HG03103 (cell line): ENCODE results near the gene MAN1A1.

Source experiments
- ATAC-seq: cut with Tn5 transposase; IDR thresholded peaks from one replicate; pipeline ENCODE4 v1.9.1; 2021; ENCODE audit warnings: low read depth; ENCODE audit not compliant: unreplicated experiment

The MAN1A1 gene

DNA sequence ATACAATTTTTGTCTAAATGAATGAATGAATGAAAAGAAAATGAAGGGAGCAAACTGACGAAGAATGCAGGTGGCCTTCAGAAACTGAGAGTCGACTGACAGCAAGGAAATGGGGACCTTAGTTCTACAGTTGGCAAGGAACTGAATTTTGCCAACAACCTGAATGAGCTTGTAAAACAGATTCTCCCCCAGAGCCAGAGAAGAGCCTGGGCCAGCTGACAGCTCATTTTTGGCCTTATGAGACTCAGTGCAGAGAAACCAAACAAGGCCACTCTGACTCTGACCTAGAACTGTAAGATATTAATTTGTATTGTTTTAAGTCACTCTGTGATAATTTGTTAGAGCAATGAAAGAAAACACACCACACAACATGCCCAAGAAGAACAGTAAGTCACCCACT, 21.8 kb downstream of the MAN1A1 start:
- ATAC-seq = no peak

DNA sequence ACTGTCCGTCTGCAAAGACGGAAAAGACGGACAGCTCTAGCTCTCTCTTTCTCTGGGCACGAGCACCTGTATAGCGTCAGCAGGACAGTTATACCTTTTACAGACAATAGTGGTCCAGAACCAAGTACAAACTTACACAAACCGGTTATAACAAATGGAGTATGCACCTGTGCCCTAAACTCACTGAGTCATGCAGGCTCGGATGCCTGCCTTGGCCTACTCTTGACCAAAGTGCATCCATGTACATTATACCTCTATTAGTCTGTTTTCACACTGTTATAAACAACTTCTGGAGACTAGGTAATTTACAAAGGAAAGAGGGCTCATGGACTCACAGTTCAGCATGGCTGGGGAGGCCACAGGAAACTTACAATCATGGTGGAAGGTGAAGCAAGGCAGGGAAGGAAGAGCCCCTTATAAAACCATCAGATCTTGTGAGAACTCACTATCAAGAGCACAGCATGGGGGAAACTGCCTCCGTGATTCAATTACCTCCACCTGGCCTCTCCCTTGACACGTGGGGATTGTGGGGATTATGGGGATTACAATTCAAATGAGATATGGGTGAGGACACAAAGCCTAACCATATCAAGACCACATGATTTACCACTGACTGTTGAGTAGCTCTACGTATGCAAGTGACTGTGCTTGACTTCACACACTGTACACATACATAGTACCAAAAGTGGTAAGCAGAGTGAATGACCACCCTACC, 23.1 kb downstream of the MAN1A1 start:
- ATAC-seq = no peak

DNA sequence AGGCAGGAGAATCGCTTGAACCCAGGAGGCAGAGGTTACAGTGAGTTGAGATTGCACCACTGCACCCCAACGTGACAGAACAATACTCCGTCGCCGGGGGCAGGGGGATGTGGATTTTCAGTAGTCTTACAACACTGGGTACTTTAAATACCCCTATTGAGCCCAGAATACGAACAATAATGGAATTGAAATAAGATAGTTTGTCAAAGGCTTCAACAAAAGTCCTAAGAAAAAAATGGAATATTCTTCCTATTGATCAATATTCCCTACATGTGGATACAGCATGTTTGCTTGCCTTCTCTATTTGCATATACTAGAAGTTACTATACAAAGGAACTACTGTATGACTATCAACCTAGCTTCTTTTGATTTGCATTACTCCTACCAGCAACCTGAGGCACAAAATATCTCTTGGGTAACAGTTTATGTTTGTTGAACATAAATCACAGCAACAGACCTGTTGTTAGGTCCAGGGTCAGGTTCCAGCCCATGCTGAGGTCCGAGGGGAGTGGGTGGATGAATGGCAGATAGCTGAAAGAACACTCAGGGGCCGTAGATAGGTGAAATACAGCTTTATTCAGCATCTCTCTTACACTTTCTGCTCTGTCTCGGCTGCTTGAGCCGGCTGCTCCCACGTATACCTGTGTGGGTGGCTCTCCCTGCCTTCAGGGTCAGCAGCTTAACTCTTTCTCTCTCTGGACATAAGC, 23.8 kb downstream of the MAN1A1 start:
- ATAC-seq = no peak

DNA sequence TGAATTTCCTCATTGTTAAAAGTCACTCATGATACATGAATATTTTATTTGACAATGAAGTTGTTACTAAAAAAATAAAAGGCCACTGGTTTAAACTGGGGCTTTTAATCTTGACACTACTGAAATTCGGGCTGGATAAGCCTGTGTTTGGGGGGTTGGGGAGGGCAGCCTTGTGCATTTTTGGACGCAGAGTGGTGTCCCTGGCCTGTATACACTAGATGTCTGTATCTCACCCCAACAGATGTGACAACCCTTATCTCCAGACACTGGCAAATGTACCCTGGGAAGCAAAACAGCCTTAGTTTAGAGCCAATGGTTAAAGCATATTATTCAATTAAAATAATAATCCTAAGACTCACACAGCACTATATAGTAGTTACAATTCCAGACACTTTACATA, 24.8 kb downstream of the MAN1A1 start:
- ATAC-seq = no peak

DNA sequence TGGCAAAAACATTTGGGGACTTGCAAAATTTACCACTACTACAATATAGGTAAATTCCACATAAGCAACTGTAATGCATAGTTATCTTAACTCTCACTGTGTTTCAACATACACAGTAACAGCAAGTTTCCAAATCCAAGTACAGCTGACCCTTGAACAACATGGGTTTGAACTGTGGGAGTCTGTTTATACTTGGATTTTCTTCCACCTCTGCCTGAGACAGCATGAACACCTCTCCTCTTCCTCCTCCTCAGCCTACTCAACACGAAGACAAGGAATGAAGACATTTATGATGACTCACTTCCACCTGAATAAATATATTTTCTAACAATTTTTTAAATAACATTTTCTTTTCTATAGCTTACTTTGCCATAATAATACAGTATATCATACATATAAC, 25.6 kb downstream of the MAN1A1 start:
- ATAC-seq = no peak

DNA sequence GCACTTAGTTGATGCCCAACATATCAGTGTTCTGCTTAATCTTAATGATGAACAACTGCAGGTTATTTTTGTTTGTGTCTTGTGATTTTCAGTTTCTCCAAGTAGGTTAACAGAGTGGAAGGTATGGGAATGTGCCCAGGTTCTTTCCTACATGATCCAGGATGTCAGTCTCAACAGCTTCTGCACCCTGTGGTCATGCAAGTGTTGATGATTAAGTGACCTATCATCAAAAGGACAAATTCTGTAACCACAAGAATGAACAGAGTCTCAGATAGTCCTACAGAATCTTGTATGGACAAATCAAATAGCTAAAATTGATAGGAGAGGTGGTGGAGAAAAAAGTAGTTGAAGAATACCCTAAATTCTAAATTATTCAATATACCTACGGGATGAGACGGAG, 26.1 kb downstream of the MAN1A1 start:
- no peak for ATAC-seq

DNA sequence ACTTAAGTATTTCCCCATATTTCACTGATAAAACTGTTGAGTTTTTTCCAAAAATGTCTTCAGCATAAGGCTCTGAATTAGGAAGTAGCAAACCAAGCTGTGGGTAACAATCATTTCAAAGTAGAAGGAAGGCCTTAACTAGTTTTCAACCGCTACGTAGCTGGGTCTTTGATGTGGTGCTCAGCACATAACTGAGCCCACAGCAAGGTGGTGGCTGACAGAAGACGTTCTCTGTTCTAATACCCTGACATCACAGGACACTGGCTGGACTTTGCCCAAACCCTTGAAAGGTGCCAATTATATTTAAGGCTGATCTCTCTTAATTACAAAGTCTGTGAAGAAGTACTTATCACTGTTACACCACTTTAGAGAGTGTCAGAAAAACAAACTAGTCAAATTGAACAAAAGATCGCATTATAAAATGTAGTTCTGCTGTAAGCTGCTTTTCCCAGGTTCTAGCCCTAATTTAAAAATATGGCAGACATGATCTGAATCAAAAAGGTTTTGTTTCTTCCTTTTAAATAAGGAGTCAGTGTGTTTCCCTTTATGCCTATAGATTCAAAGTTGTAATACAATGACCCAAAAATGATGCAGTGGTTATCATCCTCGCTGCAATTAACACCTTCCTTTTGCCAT, 26.7 kb downstream of the MAN1A1 start:
- ATAC-seq = no peak

DNA sequence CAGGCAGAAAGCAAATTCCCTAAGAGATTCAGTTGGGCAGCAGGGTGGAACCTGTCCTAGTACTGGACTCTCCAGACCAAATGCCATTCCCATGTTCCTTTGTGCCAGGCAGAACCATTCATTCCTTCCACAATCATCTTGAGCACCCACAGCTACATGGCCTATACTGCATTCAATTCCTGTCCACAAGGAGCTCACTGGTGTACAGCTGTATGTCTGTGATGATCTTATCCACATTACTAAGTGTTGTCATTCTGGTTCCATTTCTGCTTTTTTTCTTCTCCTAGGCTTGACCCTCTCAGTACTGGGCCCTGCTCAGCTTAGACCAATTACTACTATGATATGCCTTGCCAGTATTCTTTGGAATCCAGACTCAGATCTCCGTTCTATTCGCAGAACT, 27.5 kb downstream of the MAN1A1 start:
- ATAC-seq = peak; percentile 47

DNA sequence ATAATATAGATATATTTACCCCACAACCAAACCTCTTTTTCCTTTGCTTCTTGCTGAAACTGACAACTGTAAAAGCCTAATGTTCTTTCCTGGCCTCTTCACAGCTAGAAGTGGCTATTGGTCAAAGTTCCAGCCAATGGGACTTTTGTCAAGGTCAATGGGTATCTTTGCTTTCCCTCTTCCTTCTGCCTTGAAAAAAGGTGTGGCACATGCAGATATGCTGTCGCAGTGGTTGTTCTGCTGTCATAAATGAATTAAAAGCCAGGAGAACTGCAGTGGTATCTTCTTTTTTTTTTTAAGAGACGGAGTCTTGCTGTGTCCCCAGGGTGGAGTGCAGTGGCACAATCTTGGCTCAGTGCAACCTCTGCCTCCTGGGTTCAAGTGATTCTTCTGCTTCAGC, 29.9 kb downstream of the MAN1A1 start:
- ATAC-seq = no peak

DNA sequence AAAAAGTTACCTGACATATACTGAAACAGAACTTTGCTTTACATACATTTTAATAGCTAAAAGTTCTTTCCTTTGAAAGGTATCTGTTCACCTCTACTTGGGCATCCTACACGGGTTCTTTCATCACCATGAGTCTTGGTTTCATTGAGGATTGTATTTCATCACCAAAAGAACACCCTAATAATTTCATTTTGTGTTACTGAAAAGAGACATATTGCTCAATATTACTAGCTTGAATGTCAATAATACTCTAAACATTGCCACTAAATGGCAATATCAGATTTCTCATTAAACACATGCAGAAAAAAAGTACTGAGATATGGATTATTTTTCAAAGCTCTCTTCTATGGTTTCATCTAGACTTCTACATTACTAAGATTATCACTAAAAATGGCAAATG, 30.8 kb downstream of the MAN1A1 start:
- ATAC-seq = no peak

DNA sequence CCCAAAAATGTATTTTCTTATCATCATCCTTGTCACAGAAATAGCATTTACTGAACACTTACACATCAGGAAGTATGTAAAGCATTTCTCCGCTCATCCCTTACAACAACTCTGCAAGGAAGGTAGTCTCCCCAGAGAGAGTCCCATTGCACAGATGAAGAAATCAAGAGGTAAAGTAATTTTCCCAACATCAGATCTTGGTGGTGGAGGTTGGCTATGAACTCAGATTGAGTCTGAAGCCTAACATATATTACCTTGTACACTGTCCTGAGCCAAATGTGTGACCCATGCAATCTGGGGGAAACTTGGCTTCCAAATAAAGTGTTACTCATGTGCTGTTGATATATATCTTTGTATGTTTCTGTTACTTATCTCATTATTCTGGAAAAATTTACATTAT, 31.4 kb downstream of the MAN1A1 start:
- ATAC-seq = no peak

DNA sequence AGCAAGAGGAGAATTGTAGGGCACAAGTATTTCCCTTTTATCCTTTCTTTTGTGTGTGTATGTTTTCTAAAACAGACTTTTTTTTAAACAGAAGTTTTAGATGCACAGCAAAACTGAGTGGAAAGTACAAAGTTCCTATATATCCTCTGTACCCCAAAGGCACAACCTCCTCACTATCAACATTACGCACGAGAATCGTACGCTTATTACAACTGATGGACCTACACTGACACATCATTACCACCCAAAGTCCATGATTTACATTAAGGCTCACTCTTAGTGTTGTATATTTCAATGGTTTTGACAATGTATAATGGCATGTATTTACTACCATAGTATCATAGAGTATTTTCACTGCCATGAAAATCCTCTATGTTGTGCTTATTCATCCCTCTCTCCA, 32.6 kb downstream of the MAN1A1 start:
- ATAC-seq = no peak

DNA sequence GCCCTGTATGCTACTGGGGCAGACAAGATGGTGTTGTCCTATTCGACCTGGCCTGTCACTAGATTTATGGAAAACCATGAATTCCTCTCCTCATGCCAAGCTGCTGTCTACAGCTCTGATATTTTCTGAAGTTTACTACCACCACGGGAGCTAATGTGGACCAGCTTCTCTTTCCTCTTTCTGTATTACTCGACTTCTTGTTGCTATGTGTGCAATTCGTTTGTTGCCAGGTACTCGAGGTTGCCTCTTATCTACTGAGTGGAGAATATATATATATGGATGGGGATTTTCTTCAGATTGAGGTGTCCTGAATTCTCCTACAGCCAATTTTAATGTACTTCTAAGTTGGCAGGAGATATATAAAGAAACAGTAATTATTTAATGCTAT, 34.7 kb downstream of the MAN1A1 start:
- ATAC-seq = peak; percentile 46

DNA sequence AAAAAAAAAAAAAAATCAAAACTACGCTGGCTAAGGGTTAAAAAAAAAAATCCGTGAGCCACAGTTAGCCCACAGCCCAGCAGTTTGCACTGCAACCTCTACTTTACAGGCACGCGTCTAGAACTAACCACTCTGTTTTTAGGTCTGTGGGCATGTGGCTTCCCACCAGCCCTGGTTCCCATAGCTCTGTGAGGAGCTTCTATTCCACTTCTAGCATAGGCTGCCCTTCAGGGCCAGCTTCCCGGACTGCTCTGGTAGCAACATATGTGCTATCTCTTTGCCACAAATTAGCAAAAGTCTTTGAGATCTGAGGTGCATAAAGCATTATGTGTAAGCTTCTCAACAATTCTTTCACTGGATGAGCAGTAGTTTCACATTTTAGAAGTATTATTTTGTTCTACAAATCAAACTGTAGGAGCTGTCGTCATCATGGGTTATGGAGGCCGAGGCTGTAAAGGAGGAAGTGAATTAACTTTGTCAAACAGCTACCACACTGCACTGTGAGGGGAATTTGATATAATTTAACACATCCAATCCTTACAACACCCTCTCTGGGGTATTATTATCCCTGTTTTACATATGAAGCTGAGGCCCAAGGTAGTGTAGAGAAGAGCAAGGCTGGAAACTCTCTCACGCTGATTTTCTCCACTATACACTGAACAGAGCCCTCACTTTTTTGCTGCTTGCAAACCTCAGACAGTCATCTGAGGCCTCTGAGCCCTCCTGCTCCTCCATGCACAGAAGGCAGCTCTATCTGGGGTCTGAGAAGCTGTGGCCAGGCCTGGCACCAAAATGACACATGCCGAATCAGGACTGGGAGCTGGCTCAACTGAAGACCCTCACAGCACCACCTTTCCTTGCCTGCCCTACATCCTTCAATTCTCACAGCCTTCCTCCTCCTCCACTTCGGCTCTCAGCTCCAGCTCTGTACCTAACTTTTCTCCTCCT, 35.4 kb downstream of the MAN1A1 start:
- ATAC-seq = peak; percentile 58

DNA sequence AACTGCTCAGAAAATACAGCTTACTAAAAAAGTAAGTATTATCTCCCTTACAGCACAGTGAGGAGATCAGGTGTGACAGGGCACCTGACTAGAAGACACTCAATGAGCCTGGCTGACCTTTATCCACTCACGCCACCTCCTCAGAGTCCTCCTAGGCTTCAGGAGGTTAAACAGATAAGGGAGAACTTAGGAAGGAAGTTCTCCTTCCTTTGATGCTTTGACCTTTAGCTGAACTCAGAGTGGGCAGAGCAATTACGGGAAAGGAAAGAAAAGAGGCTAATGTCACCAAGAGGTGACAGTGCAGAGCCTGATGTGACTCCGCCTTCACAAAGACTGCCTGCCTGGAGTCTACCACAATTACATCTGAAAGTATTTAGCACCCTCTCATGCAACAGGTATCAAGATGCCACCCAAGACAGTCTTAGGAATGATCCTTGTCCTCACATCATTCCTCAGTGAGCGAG, 36.7 kb downstream of the MAN1A1 start:
- ATAC-seq = no peak

DNA sequence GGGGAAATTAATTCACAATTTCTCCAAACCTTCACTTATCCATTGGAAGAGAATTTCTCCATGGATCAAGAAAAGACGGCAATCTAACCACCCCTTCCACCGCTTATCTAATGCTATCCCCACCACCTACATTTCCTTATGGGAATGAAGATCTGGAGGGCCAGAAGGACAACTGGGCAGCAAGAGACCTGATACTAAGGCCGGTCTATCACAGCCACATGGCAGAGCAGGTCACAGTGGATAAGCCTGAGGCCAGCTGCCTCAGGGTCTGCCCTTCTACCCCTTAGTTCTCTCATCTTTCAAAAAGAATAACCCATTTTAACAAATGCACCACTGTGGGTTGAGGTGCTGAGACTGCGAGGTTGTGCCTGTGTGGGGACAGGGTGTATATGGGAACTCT, 37.1 kb downstream of the MAN1A1 start:
- no peak for ATAC-seq

DNA sequence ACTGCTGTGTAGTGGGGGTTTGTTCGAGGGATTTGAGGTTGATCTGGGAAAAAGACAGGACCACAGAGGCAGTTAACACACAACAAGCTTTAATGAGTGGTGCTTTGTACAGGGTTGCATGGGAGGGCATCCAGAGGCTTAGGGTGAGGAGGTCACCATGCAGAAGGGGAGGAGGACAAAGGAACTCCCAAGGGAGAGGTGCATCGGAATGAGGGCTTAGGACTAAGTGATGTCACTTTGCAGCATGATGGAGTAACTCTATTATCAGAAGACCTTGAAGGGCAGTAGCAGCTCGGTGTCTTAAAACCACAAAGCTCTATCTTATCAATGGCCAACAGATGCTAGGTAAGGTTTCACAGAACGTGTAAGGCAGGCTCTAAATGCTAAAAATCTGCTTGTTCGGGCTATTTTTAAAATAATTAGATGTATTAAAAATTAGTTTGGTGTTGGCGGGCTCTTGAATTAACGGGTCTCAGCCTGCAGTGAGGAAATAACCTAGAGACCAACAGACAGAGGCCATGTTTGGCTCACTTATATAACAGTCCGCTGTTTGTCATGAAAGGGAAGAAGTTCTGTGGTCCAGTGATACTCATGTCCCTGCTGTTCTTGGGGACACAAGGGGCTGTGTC, 37.9 kb downstream of the MAN1A1 start:
- no peak for ATAC-seq

DNA sequence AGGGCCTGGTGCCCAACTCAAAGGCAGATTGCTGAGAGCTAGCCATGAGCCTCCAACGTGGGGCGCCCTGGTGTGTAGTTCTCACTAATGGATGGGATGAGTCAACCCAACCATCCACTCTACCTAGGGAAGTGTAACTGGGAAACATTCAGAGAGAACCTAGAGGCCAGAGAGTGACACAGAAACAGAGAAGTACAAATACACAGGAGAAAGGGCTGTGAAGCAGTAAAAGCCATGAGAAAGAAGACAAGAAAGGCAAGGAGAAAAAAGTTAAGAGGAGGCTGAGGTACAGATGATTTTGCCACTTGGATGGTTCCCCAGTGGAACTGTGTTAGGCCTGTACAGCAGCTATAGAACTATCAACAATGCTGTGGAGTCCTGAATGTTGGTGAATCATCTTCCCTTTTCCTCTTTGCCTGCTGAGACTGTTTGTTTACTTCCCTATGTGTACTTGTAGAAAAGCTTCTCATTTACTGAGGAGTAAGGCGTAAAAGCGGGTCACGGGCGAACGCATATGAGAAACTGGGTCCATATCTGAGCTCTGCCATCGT, 39.0 kb downstream of the MAN1A1 start:
- no peak for ATAC-seq

DNA sequence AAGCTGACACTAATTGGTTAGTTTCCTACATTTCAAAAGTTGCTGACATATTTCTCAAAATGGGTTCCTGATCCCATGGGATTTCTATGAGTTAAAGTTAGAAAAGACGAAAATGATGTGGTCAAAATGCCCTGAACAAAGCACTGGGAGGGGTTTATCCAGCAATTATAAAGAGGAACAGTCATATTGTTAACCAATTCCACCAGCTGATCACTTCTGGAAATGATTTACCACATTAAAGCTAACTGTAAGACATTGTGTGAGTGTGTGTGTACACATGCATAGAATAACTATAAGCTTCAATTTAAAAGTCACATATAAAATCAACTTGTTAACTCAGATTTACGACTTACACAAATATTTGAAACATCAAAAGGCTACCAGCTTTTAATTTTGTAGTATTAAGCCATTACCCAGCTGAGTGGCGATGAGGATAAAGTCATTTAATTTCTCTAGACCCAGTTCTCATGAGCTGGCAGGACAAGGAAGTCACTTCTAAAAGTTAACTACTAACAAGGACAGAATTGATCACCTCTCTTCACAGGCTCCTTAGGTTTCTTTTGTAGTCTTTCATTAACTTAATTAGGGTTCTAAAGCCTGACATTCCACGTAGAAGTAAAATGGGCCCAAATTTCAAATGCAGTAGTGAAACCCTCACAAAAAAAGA, 40.4 kb downstream of the MAN1A1 start:
- no peak for ATAC-seq
